ENCODE measurements around the gene ZFHX3. TPM values are rescaled to one million over a fixed set of nuclear protein-coding genes. Genes with fewer than 3 reads are reported as not detected.
A peak's percentile ranks its signal among the peaks of the same experiment; 100 is the strongest.

The ZFHX3 gene
- total and polyA plus RNA-seq, 2 of the 8 experiments (the other 6 are each of a cell fraction or from before 2014, with no cell fraction given) = 0.08 to 0.99 TPM

DNA sequence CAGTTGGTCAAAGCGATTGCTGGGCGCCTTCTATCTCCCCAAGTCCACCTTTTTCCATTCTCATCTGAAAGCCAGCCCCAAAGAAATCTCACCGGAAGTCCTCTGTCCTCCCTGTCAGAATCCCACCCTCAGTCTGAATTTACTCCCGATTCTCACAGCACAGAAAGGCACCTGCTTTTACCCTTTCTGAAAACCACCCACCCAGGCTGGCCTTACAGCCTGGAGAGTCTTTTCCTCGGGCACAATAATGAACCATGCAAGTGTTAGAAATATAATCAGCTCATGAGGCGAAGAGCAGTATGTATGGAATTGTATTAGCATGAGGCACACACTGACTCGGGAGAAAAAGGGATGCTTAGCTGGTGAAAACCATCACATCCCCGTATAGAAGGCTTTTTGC, 1.2 kb upstream of the ZFHX3 start:
- Histone ChIP-seq H3K27ac (ENCODE audit: low read depth, low read length) (no peak overlapping the region), H3K9ac (replicated peaks in 1 of 4; ENCODE audit: extremely low read depth in 1 of 4, low read depth in 3 of 4, low read length in 3 of 4) (no peak overlapping the region), H3K9me3 (ENCODE audit: insufficient read depth in 2 of 2, low read depth in 1 of 2, low read length in 1 of 2) (no peaks in the 10 kb centered on the region), H2BK5ac (ENCODE audit: low read depth, low read length) (no peak overlapping the region), H4K5ac (ENCODE audit: insufficient read length, low read depth, low read length) (no peak overlapping the region), H3K4me1 (replicated peaks in 1 of 4; ENCODE audit: control insufficient read depth in 3 of 4, insufficient read depth in 4 of 4, low read length in 3 of 4) (peaks cover 21 to 41% (median 27%) of the 10 kb centered on the region in 4 experiments), H2BK12ac (ENCODE audit: low read depth, low read length) (peak overlapping the region; percentile 65; the same call in 1 of the 2 replicates), H3K27me3 (replicated peaks in 1 of 4; ENCODE audit: control insufficient read depth in 3 of 4, extremely low read depth in 1 of 4, insufficient read depth in 3 of 4, low read length in 3 of 4) (peaks cover 59 to 98% (median 92%) of the 10 kb centered on the region in 4 experiments), H3K36me3 (ENCODE audit: control insufficient read depth in 2 of 4, insufficient read depth in 4 of 4, low read length in 3 of 4) (no peaks in the 10 kb centered on the region), H3K56ac (replicated peaks; ENCODE audit: insufficient read length, low read depth, low read length) (no peak overlapping the region), H4K20me1 (replicated peaks in 1 of 2; ENCODE audit: control insufficient read depth in 1 of 2, insufficient read depth in 2 of 2, low read length in 2 of 2) (peaks cover 22 to 25% of the 10 kb centered on the region in 2 experiments), H2AK5ac (ENCODE audit: low read depth, low read length) (no peak overlapping the region), H3K4ac (replicated peaks; ENCODE audit: insufficient read length, low read depth, low read length) (no peak overlapping the region), H3K79me1 (ENCODE audit: low read depth, low read length) (no peaks in the 10 kb centered on the region), H2BK15ac (ENCODE audit: low read length) (no peak overlapping the region), H3K4me3 (ENCODE audit: extremely low read depth in 1 of 4, insufficient read depth in 2 of 4, low read depth in 3 of 4, low read length in 4 of 4) (peak overlapping the region in 1 of 4 experiments; percentile 66; a peak in 4 of 8 replicates), H4K8ac (ENCODE audit: extremely low read depth, insufficient read depth, low read length) (no peak overlapping the region), H2AFZ (ENCODE audit: low read length) (no peak overlapping the region), H3K23me2 (ENCODE audit: low read depth, low read length) (peaks cover 16% of the 10 kb centered on the region; the same call in 1 of the 2 replicates), H3K4me2 (ENCODE audit: insufficient read depth in 1 of 2, low read depth in 2 of 2, low read length in 2 of 2) (peak overlapping the region; percentile 73 to 95; a peak in 3 of 4 replicates), H3K23ac (ENCODE audit: insufficient read length) (no peak overlapping the region), H2BK20ac (ENCODE audit: low read length) (no peak overlapping the region), H3K18ac (ENCODE audit: extremely low read depth, low read length) (no peak overlapping the region), H2BK120ac (replicated peaks; ENCODE audit: low read depth, low read length) (no peak overlapping the region), H4K91ac (replicated peaks; ENCODE audit: insufficient read length, low read length) (no peak overlapping the region), H3K14ac (ENCODE audit: insufficient read length) (no peak overlapping the region), H3K79me2 (ENCODE audit: control insufficient read depth in 1 of 2, insufficient read depth in 2 of 2, low read length in 2 of 2) (no peaks in the 10 kb centered on the region)
- ChIA-PET POLR2A (ENCODE audit: partially characterized antibody) (interaction anchor here (1.0 to 1.6 kb wide), 3 partner anchors 8 to 13 kb away, joined by 3 to 4 read pairs (median 3); no protein-coding TSS in a partner anchor), CTCF (ENCODE audit: partially characterized antibody) (interaction anchor here (1.0 to 5.7 kb wide), 8 partner anchors 10 to 217 kb away, joined by 3 to 24 read pairs (median 8); no protein-coding TSS in a partner anchor)
- WGBS, 2 experiments (ENCODE audit: extremely low coverage in 1 of 2, insufficient coverage in 1 of 2, insufficient read length in 1 of 2, insufficient replicate concordance in 2 of 2, low coverage in 1 of 2, low lambda C conversion rate in 2 of 2, missing lambda C conversion rate in 1 of 2) = 3% methylated on average over 8 of the region's 8 CpGs; no CpG with 5 or more reads in 1 of the 2 experiments
- no peak for TF ChIP-seq MAFK (IDR thresholded peaks at IDR 0.05; ENCODE audit: low read depth, low read length)
- no peak for TF ChIP-seq CHD1 (IDR thresholded peaks at IDR 0.05; ENCODE audit: low read depth, low read length)
- TF ChIP-seq CEBPB (IDR thresholded peaks at IDR 0.05; ENCODE audit: low read depth, low read length) = no peak
- 0 out of 2 replicates have a peak, but pooled peaks have one; percentile 4 for TF ChIP-seq GABPA (IDR thresholded peaks at IDR 0.05; ENCODE audit: borderline replicate concordance, insufficient read depth, low read length)
- peak; percentile 70 for TF ChIP-seq RNF2 (IDR thresholded peaks at IDR 0.05; ENCODE audit: borderline replicate concordance, low read depth, low read length, missing control alignments, poor library complexity, severe bottlenecking)
- TF ChIP-seq EZH2 (IDR thresholded peaks at IDR 0.05; ENCODE audit: low read depth, low read length, severe bottlenecking) = peak; percentile 79
- TF ChIP-seq SUZ12 (IDR thresholded peaks at IDR 0.05; ENCODE audit: low read length) = peak; percentile 65; the same call in 1 of the 2 replicates
- no peak for TF ChIP-seq EGR1 (IDR thresholded peaks at IDR 0.05; ENCODE audit: borderline replicate concordance, low read depth, low read length)
- TF ChIP-seq CBX5 (IDR thresholded peaks at IDR 0.05; ENCODE audit: low read depth, low read length) = no peak
- TF ChIP-seq TBP (IDR thresholded peaks at IDR 0.05; ENCODE audit: low read depth, low read length) = no peak
- no peak for FAIRE-seq
- no peak for DNase-seq (ENCODE audit: low read depth in 1 of 2, low spot score in 2 of 2)
